Peyer's patch (tissue), 4 donors: ENCODE data around the gene TM2D1. TPM values are rescaled to one million over a fixed set of nuclear protein-coding genes. Genes with fewer than 3 reads are reported as not detected.
"Not testable (repeated sequence)": the region's sequence is repeated elsewhere in the genome, so short reads cannot be mapped to it uniquely, and the experiment has no call there.

ENCODE experiments used
- DNase-seq, 3 donors: peaks; one replicate each; pipeline ENCODE4 v3.0.0-alpha.2; 2017 to 2019
- H3K27ac ChIP-seq, 4 donors: fragments of 200-600 bp; sonication (generic); one replicate each; pipeline ENCODE4 v1.5.1; 2016 to 2019
- H3K27me3 ChIP-seq, 2 donors: fragments of 200-600 bp; sonication (generic); one replicate each; pipeline ENCODE4 v1.5.1; 2019
- H3K36me3 ChIP-seq, 3 donors: fragments of 200-600 bp; sonication (generic); one replicate each; pipeline ENCODE4 v1.5.1; 2016 to 2019
- H3K4me1 ChIP-seq, 4 donors: fragments of 200-600 bp; sonication (generic); one replicate each; pipeline ENCODE4 v1.5.1; 2016 to 2019
- H3K4me3 ChIP-seq, 4 donors: fragments of 200-600 bp; sonication (generic); 1 replicate in 3 of 4; 2 replicates in 1 of 4; pipeline ENCODE4 v1.5.1; 2016 to 2019; ENCODE audit warnings: mild to moderate bottlenecking in 1 of 4
- H3K9me3 ChIP-seq, 4 donors: fragments of 200-600 bp; sonication (generic); one replicate each; pipeline ENCODE4 v1.5.1; 2016 to 2019; ENCODE audit warnings: mild to moderate bottlenecking in 1 of 4
- CTCF ChIP-seq, 6 experiments: fragments of 450-650 bp in 4 of 6; fragments of 200-600 bp in 2 of 6; sonication (generic) in 1 of 6; IDR thresholded peaks; one replicate each; pipeline ENCODE4 v1.5.1; 2017 to 2019; ENCODE audit warnings: antibody characterized with exemption in 6 of 6, mild to moderate bottlenecking in 3 of 6, moderate library complexity in 1 of 6
- POLR2A ChIP-seq, 2 donors: fragments of 450-650 bp; IDR thresholded peaks; one replicate each; pipeline ENCODE4 v1.5.1; 2017; ENCODE audit warnings: antibody characterized with exemption in 2 of 2, mild to moderate bottlenecking in 2 of 2, moderate library complexity in 2 of 2
- total RNA-seq, 4 donors: library from RNA; depleted of rRNA; stranded (reverse); fragments of >200 nt; gene quantifications; one replicate each; pipeline ENCODE4 v1.1.0, GENCODE V29; 2016

Gene TM2D1
- total RNA-seq, 4 donors from 2014 or later: 25.6 to 64.8 (median 43.2) TPM

- no peak overlapping the region for H3K4me3 ChIP-seq
- no peak for DNase-seq
- peaks cover 0 to 4% (median 0%) of the 10 kb centered on the region in 4 donors for H3K4me1 ChIP-seq
- H3K36me3 ChIP-seq: peaks cover 0 to 19% (median 0%) of the 10 kb centered on the region in 3 donors
- TF ChIP-seq POLR2A (IDR thresholded peaks at IDR 0.05) (no peak), CTCF (IDR thresholded peaks at IDR 0.05) (no peak)
- no peaks in the 10 kb centered on the region for H3K27me3 ChIP-seq
- H3K27ac ChIP-seq: no peak overlapping the region
- H3K9me3 ChIP-seq: no peaks in the 10 kb centered on the region
Measured at GRCh38 chr1:61682891-61683290, 42.0 kb downstream of the TM2D1 start.

- Histone ChIP-seq H3K9me3 (no peaks in the 10 kb centered on the region), H3K4me3 (no peak overlapping the region), H3K27me3 (no peaks in the 10 kb centered on the region), H3K36me3 (peaks cover 0 to 15% (median 0%) of the 10 kb centered on the region in 3 donors), H3K27ac (no peak overlapping the region), H3K4me1 (peaks cover 0 to 4% (median 0%) of the 10 kb centered on the region in 4 donors)
- DNase-seq: no peak
- TF ChIP-seq CTCF (IDR thresholded peaks at IDR 0.05) (no peak), POLR2A (IDR thresholded peaks at IDR 0.05) (no peak)
Measured at GRCh38 chr1:61680500-61680899, 44.4 kb downstream of the TM2D1 start.

GRCh38 chr1:61676881-61677280, 48.1 kb downstream of the TM2D1 start:
- not testable (repeated sequence) for H3K27ac ChIP-seq, H3K4me1 ChIP-seq, H3K27me3 ChIP-seq, DNase-seq, H3K4me3 ChIP-seq, H3K9me3 ChIP-seq
- H3K36me3 ChIP-seq: peaks cover 0 to 15% (median 0%) of the 10 kb centered on the region in 3 donors

- Histone ChIP-seq H3K27ac (no peak overlapping the region), H3K36me3 (peaks cover 0 to 4% (median 0%) of the 10 kb centered on the region in 3 donors), H3K4me3 (no peak overlapping the region), H3K27me3 (no peaks in the 10 kb centered on the region), H3K9me3 (no peaks in the 10 kb centered on the region), H3K4me1 (no peaks in the 10 kb centered on the region)
- TF ChIP-seq CTCF (IDR thresholded peaks at IDR 0.05) (no peak), POLR2A (IDR thresholded peaks at IDR 0.05) (no peak)
- DNase-seq: no peak
Measured at GRCh38 chr1:61674221-61674620, 50.7 kb downstream of the TM2D1 start.

GRCh38 chr1:61672376-61672775, 52.6 kb downstream of the TM2D1 start:
- H3K4me1 ChIP-seq: no peaks in the 10 kb centered on the region
- DNase-seq: no peak
- no peaks in the 10 kb centered on the region for H3K27me3 ChIP-seq
- H3K27ac ChIP-seq: no peak overlapping the region
- H3K9me3 ChIP-seq: no peaks in the 10 kb centered on the region
- TF ChIP-seq CTCF (IDR thresholded peaks at IDR 0.05): no peak
- TF ChIP-seq POLR2A (IDR thresholded peaks at IDR 0.05): no peak
- H3K36me3 ChIP-seq: no peaks in the 10 kb centered on the region
- no peak overlapping the region for H3K4me3 ChIP-seq

- H3K4me1 ChIP-seq: no peaks in the 10 kb centered on the region
- no peaks in the 10 kb centered on the region for H3K36me3 ChIP-seq
- no peak overlapping the region for H3K4me3 ChIP-seq
- H3K27me3 ChIP-seq: no peaks in the 10 kb centered on the region
- no peaks in the 10 kb centered on the region for H3K9me3 ChIP-seq
- H3K27ac ChIP-seq: no peak overlapping the region
- TF ChIP-seq POLR2A (IDR thresholded peaks at IDR 0.05): no peak
- TF ChIP-seq CTCF (IDR thresholded peaks at IDR 0.05): no peak
- no peak for DNase-seq
Measured at GRCh38 chr1:61670445-61670844, 54.5 kb downstream of the TM2D1 start.
